ENCODE results near the gene FMNL3.

FMNL3 gene

GRCh38 chr12:49673446-49674317, 33.5 kb downstream of the FMNL3 start:
- DNase-seq, result peak; percentile 41

GRCh38 chr12:49672301-49673217, 34.6 kb downstream of the FMNL3 start:
- no peak for DNase-seq

GRCh38 chr12:49671031-49671765, 36.0 kb downstream of the FMNL3 start:
- DNase-seq, result no peak

- no peak for DNase-seq
These were observed 37.4 kb downstream of the FMNL3 start for GRCh38 chr12:49669796-49670195.

- no peak for DNase-seq
These were observed 39.7 kb downstream of the FMNL3 start for GRCh38 chr12:49667325-49668090.

- no peak for DNase-seq
These were observed 41.0 kb downstream of the FMNL3 start for GRCh38 chr12:49666176-49666575.

- no peak for DNase-seq
These were observed 41.8 kb downstream of the FMNL3 start for GRCh38 chr12:49665384-49665783.

- no peak for DNase-seq
These were observed 42.5 kb downstream of the FMNL3 start for GRCh38 chr12:49664591-49665239.

GRCh38 chr12:49664167-49664566, 43.0 kb downstream of the FMNL3 start:
- no peak for DNase-seq

- DNase-seq, result no peak
These were observed 44.0 kb downstream of the FMNL3 start for GRCh38 chr12:49662998-49663843.

GRCh38 chr12:49661746-49662145, 45.5 kb downstream of the FMNL3 start:
- DNase-seq, result no peak

- DNase-seq, result no peak
These were observed 46.0 kb downstream of the FMNL3 start for GRCh38 chr12:49661191-49661590.

- DNase-seq, result no peak
These were observed 47.5 kb downstream of the FMNL3 start for GRCh38 chr12:49659753-49660152.

GRCh38 chr12:49658276-49658675, 48.9 kb downstream of the FMNL3 start:
- no peak for DNase-seq

- no peak for DNase-seq
These were observed 51.5 kb downstream of the FMNL3 start for GRCh38 chr12:49655595-49656236.

- no peak for DNase-seq
These were observed 52.5 kb downstream of the FMNL3 start for GRCh38 chr12:49654715-49655114.

- DNase-seq, result no peak
These were observed 54.2 kb downstream of the FMNL3 start for GRCh38 chr12:49652921-49653520.

- no peak for DNase-seq
These were observed 55.4 kb downstream of the FMNL3 start for GRCh38 chr12:49651855-49652254.

- no peak for DNase-seq
These were observed 57.3 kb downstream of the FMNL3 start for GRCh38 chr12:49649892-49650291.

- DNase-seq, result no peak
These were observed 57.8 kb downstream of the FMNL3 start for GRCh38 chr12:49649445-49649844.

All from NCI-H187 treated with DMSO at 0.1 percent for 48 hours (cell line).